Uterus (tissue), 2 donors: Measurements from ENCODE around the gene DBP.

Source experiments
- CTCF ChIP-seq, 4 experiments: fragments of 200-600 bp in 2 of 4; fragments of 450-650 bp in 2 of 4; sonication (generic) in 2 of 4; IDR thresholded peaks; one replicate each; pipeline ENCODE4 v1.5.1; 2016 to 2019; ENCODE audit warnings: antibody characterized with exemption in 4 of 4, mild to moderate bottlenecking in 2 of 4, moderate library complexity in 1 of 4
- POLR2A ChIP-seq, 2 donors: fragments of 450-650 bp; IDR thresholded peaks; one replicate each; pipeline ENCODE4 v1.6.1; 2016; ENCODE audit warnings: antibody characterized with exemption in 2 of 2, mild to moderate bottlenecking in 1 of 2, moderate library complexity in 1 of 2

- no peak for TF ChIP-seq CTCF (IDR thresholded peaks at IDR 0.05)
- TF ChIP-seq POLR2A (IDR thresholded peaks at IDR 0.05) = no peak
These were observed 36.3 kb downstream of the DBP start for GRCh38 chr19:48600679-48601417.
